ENCODE data around the gene ARL2. TPM values are rescaled to one million over a fixed set of nuclear protein-coding genes. Genes with fewer than 3 reads are reported as not detected.
A peak's percentile ranks its signal among the peaks of the same experiment; 100 is the strongest.
"Not testable (repeated sequence)": the region's sequence is repeated elsewhere in the genome, so short reads cannot be mapped to it uniquely, and the experiment has no call there.

Gene ARL2
- total and polyA plus RNA-seq, 2 experiments from 2014 or later, result 189 to 230 TPM

DNA sequence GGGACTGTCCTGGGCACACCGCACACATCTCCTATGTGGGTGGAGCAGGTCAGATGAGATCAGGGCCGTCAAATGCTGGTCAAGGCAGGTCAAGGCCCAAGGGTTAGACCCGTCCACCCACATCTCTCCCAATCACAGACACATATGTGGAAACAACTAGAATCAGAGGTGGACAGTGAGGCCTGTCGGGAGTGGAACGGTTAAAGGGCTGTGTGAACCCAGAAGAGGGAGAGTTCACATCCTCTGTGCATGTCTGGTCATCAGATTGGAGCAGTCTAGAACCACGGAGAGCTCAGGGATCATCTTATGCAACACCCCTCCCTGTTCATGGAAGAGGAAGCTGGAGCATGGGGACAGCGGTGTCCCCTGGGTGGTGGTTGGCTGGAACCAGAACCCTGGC is 5.9 kb downstream of the ARL2 start:
- Histone ChIP-seq H3K27ac (no peak overlapping the region), H3K4me1 (ENCODE audit: low read depth) (no peaks in the 10 kb centered on the region), H3K36me3 (peaks cover 2% of the 10 kb centered on the region), H3K27me3 (no peaks in the 10 kb centered on the region), H3K9me3 (ENCODE audit: low read depth) (no peaks in the 10 kb centered on the region), H3K4me3 (no peak overlapping the region)
- no peak for DNase-seq (ENCODE audit: low read depth in 1 of 2, low spot score in 1 of 2)
- TF ChIP-seq, protein P1, sequence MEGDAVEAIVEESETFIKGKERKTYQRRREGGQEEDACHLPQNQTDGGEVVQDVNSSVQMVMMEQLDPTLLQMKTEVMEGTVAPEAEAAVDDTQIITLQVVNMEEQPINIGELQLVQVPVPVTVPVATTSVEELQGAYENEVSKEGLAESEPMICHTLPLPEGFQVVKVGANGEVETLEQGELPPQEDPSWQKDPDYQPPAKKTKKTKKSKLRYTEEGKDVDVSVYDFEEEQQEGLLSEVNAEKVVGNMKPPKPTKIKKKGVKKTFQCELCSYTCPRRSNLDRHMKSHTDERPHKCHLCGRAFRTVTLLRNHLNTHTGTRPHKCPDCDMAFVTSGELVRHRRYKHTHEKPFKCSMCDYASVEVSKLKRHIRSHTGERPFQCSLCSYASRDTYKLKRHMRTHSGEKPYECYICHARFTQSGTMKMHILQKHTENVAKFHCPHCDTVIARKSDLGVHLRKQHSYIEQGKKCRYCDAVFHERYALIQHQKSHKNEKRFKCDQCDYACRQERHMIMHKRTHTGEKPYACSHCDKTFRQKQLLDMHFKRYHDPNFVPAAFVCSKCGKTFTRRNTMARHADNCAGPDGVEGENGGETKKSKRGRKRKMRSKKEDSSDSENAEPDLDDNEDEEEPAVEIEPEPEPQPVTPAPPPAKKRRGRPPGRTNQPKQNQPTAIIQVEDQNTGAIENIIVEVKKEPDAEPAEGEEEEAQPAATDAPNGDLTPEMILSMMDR (IDR thresholded peaks at IDR 0.05; ENCODE audit: low read depth, low read length), result no peak

DNA sequence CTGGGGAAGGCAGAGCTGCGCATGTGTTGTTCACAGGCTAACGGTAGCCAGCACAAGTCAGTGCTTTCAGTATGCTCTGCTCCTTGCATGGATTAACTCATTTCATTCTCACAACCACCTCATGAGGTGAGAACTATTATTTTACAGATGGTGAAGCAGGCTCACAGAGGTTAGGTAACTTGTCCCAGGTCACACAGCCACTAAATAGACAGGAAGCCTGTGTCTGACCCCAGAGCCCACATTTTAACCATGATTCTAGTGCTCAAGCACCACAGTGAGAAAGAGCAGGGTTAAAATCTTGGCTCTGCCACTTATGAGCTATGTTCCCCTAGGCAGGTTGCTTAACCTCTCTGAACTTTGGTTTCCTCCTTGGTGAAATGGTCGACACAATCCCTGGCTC is 7.0 kb downstream of the ARL2 start:
- no peaks in the 10 kb centered on the region for H3K27me3 ChIP-seq
- H3K36me3 ChIP-seq, result peaks cover 2% of the 10 kb centered on the region
- no peaks in the 10 kb centered on the region for H3K9me3 ChIP-seq (ENCODE audit: low read depth)
- H3K27ac ChIP-seq, result no peak overlapping the region
- no peaks in the 10 kb centered on the region for H3K4me1 ChIP-seq (ENCODE audit: low read depth)
- H3K4me3 ChIP-seq, result no peak overlapping the region
- DNase-seq (ENCODE audit: low read depth in 1 of 2, low spot score in 1 of 2), result no peak
- TF ChIP-seq, protein P1 (IDR thresholded peaks at IDR 0.05; ENCODE audit: low read depth, low read length), result no peak

DNA sequence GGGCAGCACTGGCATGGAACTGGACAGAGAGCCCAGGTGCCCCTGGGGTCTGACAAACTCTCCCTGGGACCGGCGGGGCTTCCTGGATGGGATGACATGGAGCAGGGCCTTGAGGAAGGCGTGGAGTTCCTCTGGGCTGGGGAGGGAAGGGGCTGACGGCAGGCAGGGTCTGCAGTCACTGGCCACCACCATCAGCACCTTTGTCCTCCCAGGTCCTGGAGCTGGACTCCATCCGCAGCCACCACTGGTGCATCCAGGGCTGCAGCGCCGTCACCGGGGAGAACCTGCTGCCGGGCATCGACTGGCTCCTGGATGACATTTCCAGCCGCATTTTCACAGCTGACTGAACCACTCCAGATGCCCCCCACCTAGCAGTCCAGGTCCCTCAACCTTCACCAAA is 7.5 kb downstream of the ARL2 start:
- TF ChIP-seq, protein P1 (IDR thresholded peaks at IDR 0.05; ENCODE audit: low read depth, low read length), result no peak
- Histone ChIP-seq H3K36me3 (peaks cover 2% of the 10 kb centered on the region), H3K27ac (no peak overlapping the region), H3K9me3 (ENCODE audit: low read depth) (no peaks in the 10 kb centered on the region), H3K27me3 (no peaks in the 10 kb centered on the region), H3K4me3 (no peak overlapping the region), H3K4me1 (ENCODE audit: low read depth) (no peaks in the 10 kb centered on the region)
- DNase-seq (ENCODE audit: low read depth in 1 of 2, low spot score in 1 of 2), result no peak

DNA sequence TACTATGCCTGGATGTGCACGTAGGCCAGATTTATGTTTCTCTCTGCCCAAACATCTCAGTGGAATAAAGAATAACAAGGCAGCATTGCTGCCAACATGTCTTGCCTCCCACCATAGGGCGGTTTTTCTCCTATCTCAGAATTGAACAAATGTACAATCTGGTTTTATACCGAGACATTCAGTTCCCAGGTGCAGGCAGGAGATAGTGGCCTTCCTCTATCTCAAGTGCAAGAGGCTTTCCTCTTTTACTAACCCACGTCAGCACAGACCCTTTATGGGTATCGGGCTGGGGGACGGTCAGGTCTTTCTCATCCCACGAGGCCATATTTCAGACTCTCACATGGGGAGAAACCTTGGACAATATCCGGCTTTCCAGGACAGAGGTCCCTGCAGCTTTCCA is 9.5 kb downstream of the ARL2 start:
- H3K4me1 ChIP-seq (ENCODE audit: low read depth); H3K27ac ChIP-seq; H3K9me3 ChIP-seq (ENCODE audit: low read depth); H3K36me3 ChIP-seq; H3K4me3 ChIP-seq; DNase-seq (ENCODE audit: low read depth in 1 of 2, low spot score in 1 of 2); H3K27me3 ChIP-seq: not testable (repeated sequence)

DNA sequence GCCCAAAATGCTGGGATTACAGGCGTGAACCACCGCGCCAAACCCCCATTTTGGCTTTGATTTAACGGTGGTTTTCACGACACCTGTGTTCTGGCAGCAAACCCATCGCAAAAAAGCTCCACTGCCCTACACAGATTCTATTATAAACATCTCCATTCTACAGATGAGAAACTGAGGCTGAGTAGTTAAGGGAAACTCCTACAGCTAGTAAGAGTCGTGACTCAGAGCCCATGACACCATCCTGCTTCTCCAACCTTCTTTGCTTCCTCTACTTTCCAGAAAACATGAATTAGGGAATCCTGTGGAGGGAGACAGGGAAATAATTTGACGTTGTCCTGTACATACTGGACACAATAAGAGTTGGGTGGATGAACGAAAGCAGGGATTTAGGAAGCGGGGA is 12.8 kb downstream of the ARL2 start:
- no peaks in the 10 kb centered on the region for H3K27me3 ChIP-seq
- no peak for DNase-seq (ENCODE audit: low read depth in 1 of 2, low spot score in 1 of 2)
- TF ChIP-seq, protein P1 (IDR thresholded peaks at IDR 0.05; ENCODE audit: low read depth, low read length), result no peak
- H3K36me3 ChIP-seq, result no peaks in the 10 kb centered on the region
- no peaks in the 10 kb centered on the region for H3K9me3 ChIP-seq (ENCODE audit: low read depth)
- H3K27ac ChIP-seq, result no peak overlapping the region
- H3K4me1 ChIP-seq (ENCODE audit: low read depth), result no peaks in the 10 kb centered on the region
- H3K4me3 ChIP-seq, result peak overlapping the region; percentile 45

DNA sequence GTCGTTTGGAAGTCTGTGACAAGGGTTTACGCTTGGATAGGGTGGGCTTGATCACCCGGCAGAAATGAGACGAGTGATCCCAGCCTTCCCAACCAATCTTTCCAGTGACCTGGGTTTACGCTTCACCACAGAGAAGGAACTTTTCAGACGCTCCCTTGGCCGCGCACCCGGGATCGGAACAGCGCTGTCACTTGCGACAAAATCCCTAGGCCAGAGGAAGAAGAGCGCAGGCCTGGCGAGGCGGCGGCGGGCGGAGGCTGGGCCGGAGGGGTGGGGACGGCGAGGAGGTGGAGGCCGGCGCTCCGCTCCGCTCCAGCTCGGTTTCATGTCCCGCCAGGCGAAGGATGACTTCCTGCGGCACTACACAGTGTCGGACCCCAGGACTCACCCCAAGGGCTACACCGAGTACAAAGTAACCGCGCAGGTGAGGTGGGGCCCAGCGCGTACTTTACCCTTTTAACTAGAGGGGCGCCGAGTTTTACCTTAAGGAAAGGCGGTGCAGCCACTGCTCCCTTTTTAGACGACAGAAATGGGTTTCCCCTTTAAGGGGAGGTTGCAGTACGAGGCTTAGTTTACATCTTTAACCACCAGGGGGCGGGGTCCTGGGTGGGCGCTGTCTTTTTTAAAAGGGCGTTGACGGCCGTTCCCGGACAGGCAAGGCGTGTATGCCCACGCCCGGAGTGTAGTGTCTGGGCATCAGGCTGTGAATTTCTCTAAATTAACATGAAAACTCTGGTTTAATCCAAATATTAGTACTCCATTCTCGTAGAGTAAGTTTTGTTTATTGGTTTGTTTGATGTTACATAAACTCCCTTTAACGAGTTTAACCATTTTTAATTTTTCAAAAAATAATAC is 13.5 kb downstream of the ARL2 start, which contains the start of gene SNX15:
SNX15 (plus strand) TSS at position 227 of the 855 bp plus-strand sequence; CDS start at position 326, 99 bp downstream.
- TF ChIP-seq, protein P1 (IDR thresholded peaks at IDR 0.05; ENCODE audit: low read depth, low read length), result peak; percentile 61
- H3K4me1 ChIP-seq (ENCODE audit: low read depth), result no peaks in the 10 kb centered on the region
- DNase-seq (ENCODE audit: low read depth in 1 of 2, low spot score in 1 of 2), result peak; percentile 97 to 98
- peak within 1 kb of the TSS; percentile 45 for H3K4me3 ChIP-seq
- no peaks in the 10 kb centered on the region for H3K9me3 ChIP-seq (ENCODE audit: low read depth)
- peak within 1 kb of the TSS; percentile 81 for H3K27ac ChIP-seq
- no peaks in the 10 kb centered on the region for H3K36me3 ChIP-seq
- H3K27me3 ChIP-seq, result no peaks in the 10 kb centered on the region
